ENCODE results near the gene CHCHD6.

Gene CHCHD6

DNA sequence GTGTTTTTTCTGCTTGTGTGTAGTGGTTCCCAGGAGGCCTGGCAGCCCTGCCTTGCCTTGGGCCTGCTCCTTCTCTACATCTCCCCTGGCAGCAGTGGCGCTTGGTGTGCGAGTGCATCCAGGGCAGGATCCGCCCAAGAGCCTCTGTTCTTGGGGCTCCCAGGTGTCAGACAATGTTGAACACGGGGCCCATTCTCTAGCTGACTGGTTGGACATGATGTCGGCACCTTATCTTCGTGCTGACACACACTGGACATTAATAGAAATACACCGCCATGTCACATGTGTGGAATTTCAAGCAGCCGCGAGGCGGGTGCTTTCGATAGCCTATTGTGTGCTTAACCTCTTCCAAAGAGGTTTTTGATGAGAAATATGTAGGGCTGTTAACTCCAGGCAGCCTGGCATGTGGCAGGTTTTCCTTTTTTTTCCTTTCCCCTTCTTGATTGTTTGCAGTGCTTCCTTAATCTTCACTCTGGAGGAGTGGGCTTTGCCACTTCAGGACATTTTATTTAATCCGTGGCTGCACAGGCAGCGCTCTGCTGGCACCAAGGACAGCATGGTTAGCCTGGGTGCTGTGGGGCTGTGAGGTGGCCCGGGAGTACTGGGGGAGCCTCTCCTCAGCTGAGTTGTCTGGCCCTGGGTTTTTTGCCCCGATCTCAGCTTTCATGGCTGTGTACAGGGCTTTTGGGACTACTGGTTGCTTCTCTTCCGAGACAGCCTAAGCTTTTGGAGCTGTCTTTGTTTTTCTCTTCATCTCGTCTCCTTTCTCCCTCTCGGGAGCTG lies 42.5 kb downstream of the CHCHD6 start:
- DNase-seq: no peak

DNA sequence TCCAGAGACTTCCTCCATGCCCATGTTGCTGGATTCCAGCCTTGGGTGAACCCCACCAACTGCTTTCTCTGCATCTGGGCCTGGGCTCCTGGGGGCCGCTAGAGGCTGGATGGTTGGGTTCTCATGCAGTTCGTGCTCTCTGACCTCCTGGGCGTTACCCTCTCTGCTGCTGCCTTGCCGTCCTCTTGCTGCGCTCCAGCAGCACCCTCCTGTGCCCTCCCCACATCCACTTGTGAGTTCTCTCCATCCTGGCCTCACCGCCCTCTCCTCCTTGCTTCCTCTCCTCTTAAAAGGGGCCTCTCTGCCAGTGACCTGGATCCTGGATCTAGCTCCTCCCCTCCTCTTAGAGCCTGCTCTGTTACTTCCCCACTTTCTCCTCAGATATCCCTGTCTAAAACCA lies 43.7 kb downstream of the CHCHD6 start:
- DNase-seq: no peak

DNA sequence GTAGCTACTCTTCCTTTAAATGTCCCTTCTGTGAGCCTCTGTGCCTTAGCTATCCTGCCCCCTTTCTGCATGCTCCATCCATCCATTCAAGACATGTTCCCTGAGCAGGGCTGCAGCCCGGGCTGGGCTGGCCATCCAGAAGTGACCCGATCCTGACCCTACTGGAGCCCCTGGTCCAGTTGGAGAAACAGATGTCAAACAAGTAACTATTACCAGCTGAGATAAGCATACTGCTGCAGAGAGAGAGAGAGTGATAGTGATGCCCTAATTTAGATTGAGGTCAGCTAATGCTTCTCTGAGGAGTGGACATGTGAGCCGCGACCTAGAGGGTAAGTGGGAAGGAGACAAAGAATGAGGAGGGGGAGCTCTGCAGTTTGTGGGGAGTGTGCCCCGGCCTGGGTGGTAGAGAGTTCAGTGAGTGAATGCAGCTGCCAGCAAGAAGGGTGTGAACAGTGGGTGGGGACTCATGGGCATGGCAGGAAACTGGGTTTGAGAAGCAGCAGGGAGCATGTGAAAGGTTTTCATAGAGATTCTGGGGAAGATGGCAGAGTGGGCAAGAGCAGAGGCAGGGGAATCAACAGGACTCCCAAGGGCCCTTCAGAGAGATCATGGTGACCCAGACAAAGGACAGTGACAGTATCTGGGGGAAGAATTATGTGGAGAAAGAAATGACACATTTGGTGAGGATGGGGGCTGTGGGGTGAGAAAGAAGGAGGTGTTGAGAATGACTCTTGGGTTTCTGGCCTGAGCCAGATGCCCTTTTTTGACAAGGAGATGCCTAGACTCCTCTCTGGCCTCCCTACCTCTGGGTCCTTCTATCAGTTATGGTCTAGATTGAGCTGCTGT lies 44.9 kb downstream of the CHCHD6 start:
- no peak for DNase-seq

DNA sequence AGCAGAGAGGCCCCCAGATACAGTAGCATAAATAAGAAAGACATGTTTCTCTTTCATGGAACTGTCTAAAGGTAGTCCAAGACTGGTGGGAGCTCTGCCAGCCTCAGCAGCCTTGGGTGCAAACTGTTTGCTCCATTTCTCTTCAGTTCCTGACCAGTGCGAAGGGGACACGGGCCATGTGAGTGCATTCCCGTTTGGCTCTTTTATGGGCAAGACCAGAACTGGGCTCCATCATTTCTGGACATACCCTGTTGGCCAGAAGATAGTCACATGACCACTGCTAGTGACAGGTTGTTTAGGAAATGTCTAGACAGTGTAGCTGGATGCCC lies 45.5 kb downstream of the CHCHD6 start:
- DNase-seq: no peak

DNA sequence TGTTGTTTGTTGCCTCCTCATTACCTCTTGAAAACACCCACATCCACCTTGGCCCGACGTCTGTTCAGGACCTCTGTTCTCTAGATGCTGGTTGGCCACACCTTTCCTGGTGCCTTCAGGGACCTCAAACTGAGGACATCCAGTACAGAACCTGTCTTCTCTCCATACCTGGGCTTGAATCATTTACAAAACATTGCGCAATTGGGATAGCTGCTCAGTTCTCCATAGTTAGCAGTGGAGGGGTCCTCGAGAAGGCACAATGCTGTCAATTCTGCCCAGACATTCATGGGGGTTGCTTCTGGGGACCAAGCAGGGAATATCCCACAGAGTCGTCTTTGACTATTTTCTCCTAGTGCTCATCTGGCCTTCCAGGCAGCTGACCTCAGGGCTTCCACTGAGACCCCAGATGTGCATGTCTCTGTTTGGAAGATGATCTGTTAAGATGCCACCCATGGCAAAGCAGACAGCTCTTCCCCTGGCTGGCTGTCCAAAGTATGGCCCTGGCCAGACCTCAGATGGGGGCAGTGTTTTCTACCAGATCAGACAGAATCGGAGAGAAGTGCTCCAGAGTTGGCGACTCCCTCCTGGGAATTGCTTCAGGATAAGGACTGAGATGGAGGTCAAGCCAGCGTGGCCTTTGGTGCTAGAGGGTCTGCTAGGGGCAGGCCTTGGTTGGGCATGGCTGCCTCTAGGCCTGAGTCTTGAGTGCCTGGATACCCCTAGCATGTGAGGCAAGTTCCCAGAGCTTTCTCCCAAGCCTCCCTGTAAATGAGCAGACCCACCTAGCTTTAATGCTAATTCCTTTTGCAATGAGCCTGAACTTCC lies 46.1 kb downstream of the CHCHD6 start:
- DNase-seq: no peak

DNA sequence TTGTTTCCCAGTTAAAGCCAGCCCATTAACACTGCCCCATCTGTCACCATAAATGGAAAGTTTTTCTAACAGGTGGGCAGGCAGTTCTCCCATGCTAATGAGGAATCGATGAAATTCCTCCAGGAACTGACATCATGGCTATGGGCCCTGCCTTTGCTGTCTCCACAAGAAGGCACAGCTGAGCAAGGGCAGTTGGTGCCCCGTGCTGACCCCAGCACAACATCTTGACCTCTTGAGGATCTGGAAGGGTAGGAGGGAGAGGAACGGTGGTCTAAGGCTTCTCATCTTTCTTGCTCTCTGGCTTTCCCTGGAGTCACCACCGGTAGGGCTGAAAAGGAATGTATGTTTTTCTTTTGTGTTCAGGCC lies 46.7 kb downstream of the CHCHD6 start:
- no peak for DNase-seq

DNA sequence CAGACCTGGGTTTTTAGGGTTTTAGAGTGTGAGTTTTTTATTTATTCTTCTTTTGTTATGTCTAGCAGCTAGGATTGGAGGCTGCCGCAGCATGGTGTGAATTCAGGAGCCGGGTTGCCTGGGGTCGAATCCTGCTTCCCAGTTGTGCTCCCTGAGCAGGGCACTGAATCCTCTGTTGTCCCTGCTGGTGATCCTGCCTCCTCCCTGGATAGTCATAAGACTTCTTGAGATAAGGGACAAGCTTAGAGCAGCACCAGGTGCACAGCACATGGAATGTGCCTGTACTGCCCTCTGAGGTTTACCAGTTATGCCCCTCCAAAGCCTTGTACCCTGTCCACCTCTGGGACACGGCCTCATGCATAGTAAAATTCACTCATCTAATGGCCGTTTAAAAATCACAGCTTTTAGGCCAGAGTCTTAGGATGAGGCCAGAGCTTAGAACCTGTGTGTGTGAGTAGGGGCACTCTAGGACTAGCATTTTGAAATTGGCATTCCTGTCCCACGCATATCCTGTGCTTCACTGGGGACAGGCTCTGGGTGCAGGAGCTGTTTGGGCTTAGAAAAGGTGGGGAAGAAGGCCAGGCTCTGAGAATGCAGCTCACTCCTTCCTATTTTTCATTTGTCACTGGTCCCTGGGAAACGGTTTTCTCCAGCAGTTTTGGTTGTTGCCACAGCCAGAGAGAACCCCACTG lies 47.7 kb downstream of the CHCHD6 start:
- DNase-seq: no peak

DNA sequence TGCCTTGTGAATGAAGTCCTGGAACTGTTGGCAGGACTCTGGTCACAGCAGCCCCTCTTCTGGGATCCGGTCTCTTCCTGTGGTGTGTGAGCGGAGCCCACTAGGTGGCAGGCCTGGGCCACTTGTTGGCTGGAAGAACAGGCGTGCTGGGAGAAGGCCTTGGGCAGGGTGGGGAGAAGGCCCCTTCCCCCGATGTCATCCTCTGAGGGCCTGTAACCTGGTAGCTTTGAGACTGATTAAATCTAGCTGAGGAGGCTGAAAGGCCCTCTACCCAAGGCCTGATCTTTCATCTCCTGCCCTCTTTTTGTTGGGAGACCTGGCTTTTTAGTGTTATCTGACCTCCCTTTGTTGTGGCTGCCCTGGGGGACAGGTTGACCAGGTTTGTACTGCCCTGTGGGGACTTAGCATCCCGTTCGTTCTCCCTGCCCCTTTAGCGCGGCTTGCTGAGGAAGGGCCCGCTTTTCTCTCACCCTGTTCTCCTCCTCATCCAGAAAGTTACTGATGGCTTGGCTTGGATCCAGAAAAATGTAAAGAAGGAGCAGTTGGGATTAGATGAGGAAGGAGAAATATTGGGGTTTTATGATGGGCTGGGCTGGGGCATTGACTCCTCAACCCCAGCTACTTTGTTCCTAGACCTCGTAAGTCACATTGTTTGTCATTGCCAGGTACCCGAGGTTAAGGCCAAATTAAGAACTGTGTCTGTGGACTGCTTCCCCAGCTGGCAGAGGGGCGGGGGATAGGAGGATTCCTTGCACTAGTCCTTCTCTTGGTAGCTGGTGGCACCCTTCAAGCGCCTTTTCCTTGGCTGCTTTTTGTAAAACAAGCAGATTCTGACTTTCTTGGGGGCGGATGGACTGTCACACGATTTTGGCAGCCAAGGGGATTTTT lies 48.5 kb downstream of the CHCHD6 start:
- peak; percentile 47 for DNase-seq

DNA sequence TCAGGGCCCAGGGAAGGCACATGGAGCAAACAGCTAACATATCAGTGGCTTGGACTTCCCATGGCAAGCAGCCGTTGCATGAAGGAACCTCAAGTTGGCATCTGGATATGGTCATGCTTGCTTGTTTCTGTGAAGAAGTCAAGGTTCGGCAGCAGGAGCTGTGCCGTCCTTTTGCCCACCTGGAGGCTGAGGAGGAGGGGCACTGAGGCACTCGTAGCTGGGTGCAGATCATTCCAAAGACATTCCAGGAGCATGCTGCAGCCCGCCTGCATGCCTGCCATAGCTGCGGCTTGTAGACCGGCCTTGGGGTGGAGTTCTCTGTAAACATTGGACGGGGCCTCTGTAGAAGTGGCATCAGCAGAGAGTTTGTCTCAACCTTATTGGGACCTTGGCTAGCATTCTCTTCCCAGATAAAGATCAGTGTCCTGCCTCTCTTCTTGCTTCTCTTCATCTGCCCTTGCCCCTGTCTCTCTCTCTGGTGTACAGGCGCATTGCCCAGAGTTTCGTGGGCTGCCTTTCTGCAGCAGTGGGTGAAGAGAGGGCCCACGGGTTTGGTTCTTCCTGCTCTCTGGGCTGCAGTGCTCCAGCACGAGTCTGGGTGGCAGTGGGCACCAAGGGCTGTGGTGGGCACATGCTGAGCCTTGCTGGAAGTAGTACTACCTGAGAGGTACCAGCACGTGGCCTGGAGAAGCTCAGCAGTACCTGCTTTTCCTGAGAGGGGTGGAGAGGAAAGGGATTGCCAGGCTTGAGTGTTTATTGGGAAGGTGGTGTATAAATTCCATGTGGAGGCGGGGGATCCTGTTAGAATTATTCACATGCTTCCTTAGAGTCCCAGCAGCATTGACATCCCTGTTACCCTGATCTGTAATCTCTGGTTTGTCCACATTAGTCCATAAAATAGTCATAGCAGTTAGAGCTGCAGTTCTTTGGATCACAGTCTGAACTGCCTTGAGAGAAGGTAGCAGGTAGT lies 49.4 kb downstream of the CHCHD6 start:
- no peak for DNase-seq

DNA sequence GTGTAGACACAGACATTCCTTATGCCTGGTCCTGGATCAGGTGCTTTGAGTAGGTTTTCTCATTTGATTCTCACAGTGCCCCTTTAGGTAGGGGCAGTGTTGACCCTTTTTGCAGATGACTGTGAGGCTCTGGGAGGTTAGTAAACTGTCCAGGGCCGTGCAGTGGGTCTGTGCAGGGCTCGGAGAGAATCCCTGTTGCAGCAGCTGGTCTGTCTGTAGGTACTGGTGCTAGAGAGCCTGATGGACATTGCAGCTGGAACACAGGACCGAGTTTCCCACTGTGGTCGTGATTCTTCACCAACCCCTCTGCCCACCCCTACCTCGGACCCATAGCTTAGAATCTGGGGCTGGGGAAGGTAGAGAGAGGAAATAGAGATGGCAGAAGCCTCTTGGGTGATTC lies 51.8 kb downstream of the CHCHD6 start:
- DNase-seq: no peak

DNA sequence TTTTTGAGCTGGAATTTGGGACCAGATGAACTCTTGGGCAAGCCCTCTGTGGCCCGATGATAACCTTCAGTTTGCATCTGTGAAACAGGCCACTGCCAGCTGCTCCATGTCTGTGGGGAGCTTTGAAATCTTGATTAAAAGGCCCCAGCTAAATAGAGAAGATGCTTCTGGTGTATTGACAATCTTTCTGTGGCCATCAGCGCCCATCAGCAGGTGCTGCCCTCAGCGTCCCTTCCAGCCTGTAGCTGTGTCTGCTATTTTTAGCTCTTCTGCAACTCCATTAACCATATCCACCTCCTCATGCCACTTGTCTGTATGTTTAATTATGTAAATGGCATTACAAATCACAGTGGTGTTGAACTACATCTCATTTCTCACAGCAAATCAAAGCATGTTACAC lies 54.0 kb downstream of the CHCHD6 start:
- no peak for DNase-seq

DNA sequence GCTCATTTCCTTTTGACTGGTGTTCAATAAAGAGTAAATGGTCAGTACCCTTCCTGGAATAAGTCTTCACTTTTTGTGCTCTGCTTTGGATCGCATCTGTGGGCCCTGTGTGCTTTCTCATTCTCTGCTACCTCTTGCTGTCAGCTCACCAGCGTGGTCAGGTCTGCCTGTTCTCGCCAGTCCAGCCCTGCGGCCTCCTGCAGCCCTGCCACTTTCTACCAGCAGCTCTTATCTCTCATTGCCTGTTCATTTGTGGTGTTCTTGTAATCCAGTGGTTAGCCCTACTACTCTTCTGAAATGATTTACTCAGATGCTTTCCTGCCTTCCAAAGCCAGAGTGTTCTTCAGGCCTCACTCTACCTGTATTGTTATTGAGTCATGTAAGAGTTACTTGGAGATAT lies 54.8 kb downstream of the CHCHD6 start:
- no peak for DNase-seq

DNA sequence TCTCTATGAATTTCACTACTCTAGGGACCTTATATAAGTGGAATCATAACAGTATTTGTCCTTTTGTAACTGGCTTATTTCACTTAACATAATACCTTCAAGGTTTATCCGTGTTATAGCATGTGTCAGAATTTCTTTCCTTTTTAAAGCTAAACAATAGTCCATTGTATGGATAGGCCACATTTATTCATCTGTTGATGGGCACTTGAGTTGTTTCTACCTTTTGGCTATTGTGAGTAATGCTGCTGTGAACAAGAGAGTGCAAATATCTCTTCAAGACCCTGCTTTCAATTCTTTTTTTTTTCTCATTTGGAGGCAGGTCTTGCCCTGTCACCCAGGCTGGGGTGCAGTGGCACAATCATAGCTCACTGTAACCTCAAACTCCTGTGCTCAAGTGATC lies 56.5 kb downstream of the CHCHD6 start:
- DNase-seq: no peak

DNA sequence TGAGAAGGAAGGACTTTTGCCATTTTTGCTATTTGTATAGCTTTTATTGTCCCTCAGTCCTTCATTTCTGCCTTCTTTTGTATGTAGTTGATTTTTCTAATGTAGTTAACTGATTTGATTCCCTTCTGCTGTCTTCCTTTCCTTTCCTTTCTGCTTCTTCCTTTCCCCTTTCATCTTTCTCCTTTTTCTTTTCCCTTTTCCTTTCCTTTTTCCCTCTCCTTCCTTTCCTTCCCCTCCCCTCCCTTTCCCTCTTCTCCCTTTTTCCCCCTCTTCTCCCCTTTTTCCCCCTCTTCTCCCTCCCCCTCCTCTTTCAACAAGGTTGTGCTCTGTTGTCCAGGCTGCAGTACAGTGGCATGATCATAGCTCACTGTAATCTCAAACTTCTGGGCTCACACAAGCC lies 59.0 kb downstream of the CHCHD6 start:
- DNase-seq: no peak

DNA sequence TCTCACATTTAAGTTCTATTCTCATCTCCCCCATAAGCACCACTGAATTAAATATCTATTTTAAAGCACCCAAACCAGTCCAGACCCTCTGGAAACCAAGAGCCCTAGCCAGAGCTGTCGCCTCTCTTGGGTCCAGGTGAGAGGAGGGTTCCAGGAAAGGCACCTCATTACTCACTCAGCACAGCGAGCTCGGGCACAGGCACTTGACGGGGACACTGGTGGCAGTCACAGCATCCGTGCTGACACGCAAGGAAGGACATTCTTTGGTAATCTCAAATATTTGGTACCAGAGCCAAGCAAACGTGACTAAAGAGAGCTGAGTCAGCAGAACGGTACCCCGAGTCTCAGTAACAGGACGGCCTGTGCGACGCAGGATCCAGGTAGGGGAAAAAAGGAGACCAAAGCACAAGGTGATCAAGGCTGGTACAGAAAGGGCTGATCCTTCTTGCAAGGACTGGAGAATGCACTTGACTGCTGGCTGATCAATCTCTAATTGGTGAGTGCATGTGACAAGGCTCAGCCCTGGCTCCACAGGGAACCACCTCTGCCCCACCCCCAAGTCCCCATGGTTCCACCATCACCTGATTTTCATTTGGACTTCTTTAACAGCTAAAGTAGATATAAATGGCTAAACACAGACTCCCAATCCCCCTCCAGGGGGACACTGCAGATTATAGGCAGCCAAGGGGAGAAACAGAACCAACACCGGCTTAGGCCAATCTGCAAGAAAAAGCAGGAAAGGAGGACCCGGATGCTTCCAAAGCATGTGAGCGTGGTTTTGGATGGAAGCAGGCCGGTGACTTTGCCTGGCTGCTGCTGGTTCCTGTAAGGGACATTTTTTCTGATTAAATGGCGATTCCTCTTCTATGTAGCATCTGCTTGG lies 61.4 kb downstream of the CHCHD6 start:
- DNase-seq: no peak

DNA sequence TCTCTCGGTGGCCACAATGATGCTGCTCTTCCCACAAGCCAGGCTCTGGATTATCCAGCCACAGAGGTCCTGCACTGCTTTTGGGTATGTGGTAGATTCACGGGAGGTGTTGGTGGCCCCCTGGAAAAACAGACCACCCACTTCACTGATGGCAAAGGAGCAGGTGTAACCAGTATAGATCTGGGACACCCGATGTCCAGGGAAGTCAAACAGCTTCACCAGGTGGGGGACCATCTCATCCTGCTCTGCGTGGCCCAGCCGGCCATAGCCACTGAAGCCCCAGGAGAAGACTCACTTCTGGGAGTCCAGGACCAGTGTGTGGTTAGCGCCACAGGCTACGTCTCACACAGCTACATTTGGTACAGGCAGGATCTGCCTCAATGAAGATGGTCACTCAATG lies 62.6 kb downstream of the CHCHD6 start:
- no peak for DNase-seq

DNA sequence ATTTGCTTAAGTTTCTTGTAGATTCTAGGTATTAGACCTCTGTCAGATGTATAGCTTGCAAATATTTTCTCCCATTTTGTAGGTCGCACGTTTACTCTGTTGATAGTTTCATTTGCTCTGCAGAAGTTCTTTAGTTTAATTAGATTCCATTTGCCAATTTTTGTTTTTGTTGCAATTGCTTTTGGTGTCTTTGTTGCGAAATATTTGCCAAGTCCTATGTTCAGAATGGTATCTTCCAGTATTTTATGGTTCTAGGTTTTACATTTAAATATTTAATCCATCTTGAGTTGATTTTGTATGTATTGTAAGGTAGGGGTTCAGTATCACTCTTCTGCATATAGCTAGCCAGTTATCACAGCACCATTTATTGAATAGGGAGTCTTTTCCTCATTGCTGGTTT lies 64.9 kb downstream of the CHCHD6 start:
- no peak for DNase-seq

DNA sequence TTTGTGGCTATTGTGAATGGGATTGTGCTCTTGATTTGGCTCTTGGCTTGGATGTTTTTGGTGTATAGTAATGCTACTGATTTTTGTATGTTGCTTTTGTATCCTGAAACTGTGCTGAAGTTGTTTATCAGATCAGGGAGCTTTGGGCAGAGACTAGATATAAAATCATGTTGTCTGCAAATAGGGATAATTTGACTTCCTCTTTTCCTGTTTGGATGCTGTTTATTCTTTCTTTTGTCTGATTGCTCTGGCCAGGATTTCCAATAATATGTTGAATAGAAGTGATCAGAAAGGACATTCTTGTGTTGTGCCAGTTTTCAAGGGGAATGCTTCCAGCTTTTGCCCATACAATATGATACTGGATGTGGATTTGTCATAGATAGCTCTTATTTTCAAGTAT lies 66.1 kb downstream of the CHCHD6 start:
- DNase-seq: no peak

DNA sequence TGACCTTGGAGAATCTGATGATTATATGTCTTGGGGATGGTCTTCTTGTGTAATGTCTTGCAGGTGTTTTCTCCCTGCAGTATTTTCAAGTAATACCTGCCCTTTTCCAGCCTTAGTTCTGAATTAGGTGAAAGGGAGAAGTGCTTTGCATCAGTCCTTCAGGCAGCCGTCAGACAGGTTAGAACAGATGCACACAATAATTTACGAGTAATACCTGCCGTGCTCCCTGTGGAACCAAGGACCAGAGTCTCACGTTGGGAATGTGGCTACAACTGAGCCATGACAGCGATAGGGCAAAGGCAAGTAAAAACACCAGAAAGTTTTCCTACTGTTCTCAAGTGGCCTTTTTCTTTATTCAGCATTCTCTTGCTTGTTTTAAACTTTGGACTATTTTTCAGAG lies 69.1 kb downstream of the CHCHD6 start:
- DNase-seq: no peak

DNA sequence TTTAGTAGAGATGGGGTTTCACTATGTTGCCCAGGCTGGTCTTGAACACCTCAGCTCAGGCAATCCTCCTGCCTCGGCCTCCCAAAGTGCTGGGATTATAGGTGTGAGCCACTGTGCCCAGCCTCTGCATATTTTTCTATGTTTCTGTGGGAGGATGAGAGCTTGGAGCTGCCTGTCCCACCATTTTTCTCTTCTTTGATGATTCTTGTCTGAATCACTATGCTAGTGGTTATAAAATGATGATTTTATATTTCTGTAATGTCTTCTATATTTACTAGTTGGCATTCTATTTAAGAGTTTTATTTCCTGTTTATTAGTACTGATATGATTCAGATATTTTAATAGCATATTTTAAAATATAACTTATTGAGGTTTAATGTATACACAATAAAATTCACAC lies 69.7 kb downstream of the CHCHD6 start:
- DNase-seq: no peak

Measured in CD4-positive, alpha-beta T cell treated with Interleukin-17A for 1 hour (primary cell).